HG02610 (cell line): ENCODE results near the gene POR.

Experiments used
- ATAC-seq: cut with Tn5 transposase; IDR thresholded peaks from one replicate; pipeline ENCODE4 v1.9.1; 2021; ENCODE audit warnings: mild to moderate bottlenecking, moderate library complexity; ENCODE audit not compliant: unreplicated experiment

The POR gene

GRCh38 chr7:75915416-75916156, 631 bp downstream of the POR start:
- no peak for ATAC-seq

GRCh38 chr7:75916259-75916658, 1.3 kb downstream of the POR start:
- no peak for ATAC-seq

- ATAC-seq = no peak
Observed at GRCh38 chr7:75916685-75917634, 2.0 kb downstream of the POR start.

GRCh38 chr7:75920431-75921161, 5.6 kb downstream of the POR start:
- ATAC-seq = no peak

DNA sequence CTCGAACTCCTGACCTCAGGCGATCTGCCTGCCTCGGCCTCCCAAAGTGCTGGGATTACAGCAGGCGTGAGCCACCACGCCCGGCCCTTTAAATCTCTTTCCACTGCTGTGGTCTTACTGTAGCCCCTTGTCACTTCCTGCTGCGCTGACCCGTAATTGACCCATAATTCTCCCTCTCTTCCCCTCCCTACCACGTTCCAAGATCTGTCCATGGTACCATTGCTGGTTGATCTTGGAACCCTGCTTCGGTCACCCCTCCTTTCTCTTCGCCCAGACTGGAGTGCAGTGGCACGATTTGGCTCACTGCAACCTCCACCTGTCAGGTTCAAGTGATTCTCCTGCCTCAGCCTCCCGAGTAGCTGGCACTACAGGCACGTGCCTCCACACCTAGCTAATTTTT, 6.5 kb downstream of the POR start:
- ATAC-seq = no peak

DNA sequence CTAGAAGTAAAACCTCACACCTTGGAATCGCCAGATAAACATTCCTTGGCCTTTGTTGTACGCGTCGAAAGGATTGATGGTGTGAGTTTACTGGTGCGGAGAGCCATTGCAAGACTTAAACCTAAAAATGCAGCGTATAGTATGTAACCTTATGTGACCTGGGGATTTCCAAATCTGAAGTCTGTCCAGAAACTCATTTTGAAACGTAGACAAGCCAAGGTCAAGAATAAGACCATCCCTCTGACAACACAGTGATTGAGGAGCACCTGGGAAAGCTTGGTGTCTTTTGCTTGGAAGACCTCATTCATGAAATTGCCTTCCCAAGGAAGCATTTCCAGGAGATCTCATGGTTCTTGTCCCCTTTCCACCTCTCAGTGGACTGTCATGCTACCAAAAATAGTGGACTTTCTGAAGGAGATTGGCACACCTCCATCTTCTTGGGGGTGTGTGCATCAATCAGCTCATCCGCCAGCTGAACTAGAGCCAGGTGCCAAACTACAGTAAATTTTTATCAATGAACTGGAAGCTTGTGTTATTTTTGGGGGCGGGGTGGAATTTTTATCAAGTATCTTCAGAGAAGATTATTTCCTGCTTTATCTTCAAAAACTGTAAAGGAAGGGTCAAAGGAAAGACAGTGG, 8.1 kb downstream of the POR start:
- ATAC-seq = no peak

GRCh38 chr7:75924256-75924655, 9.3 kb downstream of the POR start:
- no peak for ATAC-seq

- ATAC-seq = no peak
Observed at GRCh38 chr7:75924889-75925288, 9.9 kb downstream of the POR start.

GRCh38 chr7:75925717-75926435, 10.9 kb downstream of the POR start:
- ATAC-seq = no peak

DNA sequence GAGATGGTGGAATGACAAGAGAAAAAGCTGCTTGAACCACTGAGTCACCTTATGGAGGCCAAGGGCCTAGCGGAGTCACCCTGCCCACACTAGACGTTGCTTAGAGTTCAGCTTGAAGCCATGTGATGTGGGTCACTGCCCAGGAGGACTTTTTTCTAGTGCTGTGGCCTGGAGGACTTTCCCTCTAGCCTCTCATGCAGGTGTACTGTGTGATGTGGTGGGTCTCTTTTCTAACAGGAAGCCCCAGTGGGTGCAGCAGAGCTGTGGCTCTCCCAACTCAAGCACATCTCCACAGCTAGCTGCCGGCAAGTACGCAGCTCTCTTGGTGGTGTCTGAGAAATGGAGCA, 13.6 kb downstream of the POR start:
- peak; percentile 97 for ATAC-seq

GRCh38 chr7:75931680-75932079, 16.7 kb downstream of the POR start:
- no peak for ATAC-seq

GRCh38 chr7:75937958-75938786, 23.2 kb downstream of the POR start:
- no peak for ATAC-seq

GRCh38 chr7:75938921-75939320, 24.0 kb downstream of the POR start:
- no peak for ATAC-seq

GRCh38 chr7:75943864-75944263, 28.9 kb downstream of the POR start:
- ATAC-seq = no peak

DNA sequence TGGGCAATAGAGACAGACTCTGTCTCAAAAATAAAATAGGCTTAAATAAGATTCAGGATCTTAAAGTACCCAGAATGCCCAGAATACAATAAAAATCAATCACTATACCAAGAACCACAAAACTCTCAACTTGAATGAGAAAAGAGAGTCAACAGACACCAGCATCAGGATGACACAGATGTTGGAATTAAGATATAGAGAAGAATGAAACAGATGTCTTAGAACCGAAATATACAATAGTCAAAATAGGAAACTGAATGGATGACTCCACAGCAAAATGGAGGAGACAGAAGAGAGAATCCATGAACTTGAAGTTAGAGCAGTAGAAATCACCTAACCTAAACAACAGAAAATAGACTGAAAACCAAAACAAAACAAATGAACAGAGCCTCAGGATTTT, 29.6 kb downstream of the POR start:
- no peak for ATAC-seq

DNA sequence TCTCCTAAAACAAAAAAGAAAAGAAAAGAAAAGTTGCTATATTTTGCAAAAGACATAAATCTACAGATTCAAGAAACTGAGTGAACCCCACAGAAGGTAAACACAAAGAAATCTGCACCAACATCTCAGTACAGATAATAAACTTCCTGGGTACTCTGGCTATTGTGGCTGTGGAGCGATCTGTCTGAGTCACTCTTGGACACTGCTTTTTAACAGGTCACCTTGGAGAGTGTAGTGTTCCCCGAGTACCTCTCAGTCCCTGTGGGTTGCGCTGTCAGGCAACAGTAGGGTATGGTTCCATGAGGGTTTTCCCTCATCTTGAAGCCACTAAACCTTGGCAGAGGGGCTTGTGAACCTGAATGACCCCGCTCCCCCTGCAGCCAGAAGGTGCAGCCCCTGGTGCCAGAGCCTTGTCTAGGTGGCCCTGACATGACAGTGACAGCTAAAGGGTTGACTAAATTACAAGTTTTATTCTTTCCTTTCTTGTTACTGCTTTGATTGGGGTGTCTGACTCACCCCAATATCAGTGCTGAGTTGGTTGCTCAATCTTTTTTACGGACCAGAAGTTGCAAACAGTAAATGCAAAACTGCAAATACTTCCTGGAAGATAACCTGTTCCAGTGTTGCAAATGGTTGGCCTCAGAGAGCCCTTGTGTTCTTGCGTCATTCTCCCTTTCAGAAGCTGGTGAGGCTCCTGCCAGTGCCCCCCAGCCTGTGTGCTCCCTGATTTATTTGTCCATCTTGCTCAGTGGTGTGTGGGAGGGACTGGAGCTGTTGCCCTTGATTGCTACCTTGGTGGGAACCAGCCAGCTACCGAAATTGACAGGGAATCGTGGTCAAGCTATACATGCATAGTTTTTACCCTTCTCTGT, 30.6 kb downstream of the POR start:
- ATAC-seq = no peak

DNA sequence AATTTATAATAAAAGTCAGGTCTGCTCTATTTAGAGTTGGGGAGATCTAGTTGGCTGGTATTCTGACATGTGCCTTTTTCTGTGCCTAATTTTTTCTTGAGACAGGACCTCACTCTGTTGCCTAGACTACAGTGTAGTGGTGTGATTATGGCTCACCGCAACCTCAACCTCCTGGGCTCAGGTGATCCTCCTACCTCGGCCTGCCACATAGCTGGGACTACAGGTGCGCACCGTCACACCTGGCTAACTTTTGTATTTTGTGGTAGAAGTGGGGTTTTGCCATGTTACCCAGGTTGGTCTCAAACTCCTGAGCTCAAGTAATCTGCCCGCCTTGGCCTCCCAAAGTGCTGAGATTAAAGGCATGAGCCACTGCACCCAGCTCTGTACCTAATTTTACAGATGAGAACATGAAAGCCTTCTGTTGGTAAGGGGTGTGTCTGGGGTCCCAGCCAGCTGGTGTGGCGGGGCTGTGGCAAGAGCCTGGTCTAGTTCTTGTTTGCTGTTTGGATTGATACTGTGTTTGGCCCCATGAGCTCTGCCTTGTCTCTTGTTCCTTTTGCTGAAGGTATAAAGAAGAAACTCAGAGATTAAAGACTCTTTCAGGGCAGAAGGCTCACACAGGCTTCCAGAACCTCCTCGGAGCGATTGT, 31.4 kb downstream of the POR start:
- no peak for ATAC-seq

GRCh38 chr7:75948179-75948578, 33.2 kb downstream of the POR start:
- no peak for ATAC-seq
